Measurements from ENCODE around the gene GLRA1.

Gene GLRA1

DNA sequence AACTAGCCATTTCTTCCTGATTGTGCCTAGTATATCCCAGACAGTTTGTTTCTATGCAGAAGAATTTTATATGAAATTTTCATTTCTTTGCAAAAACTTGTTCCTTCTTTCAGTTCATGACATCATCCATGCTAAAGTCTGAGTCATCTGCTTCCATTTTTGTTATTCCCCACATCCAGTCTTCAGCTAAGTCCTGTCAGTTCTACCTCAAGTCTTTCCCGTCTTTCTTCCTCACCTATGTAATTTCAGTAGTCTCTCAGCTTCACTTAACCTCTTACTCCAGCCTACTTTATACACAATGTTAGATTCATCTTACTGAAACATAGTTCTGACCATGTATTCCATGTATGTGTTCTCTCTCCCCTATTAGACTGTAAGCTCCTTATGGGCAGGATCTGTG, 113.8 kb downstream of the GLRA1 start:
- H3K79me2 ChIP-seq (ENCODE audit: insufficient read depth, low read length) = peaks cover 4% of the 10 kb centered on the region
- no peaks in the 10 kb centered on the region for H3K27me3 ChIP-seq (ENCODE audit: insufficient read depth, low read length)
- H3K36me3 ChIP-seq (ENCODE audit: insufficient read depth, low read length) = peaks cover 99% of the 10 kb centered on the region
- H3K27ac ChIP-seq (ENCODE audit: low read depth, low read length, poor library complexity, severe bottlenecking) = no peak overlapping the region
- TF ChIP-seq EZH2 (IDR thresholded peaks at IDR 0.05; ENCODE audit: borderline replicate concordance, low read length) = no peak
- no peak for TF ChIP-seq CTCF (IDR thresholded peaks at IDR 0.05; ENCODE audit: low read length)
- no peak overlapping the region for H3K4me2 ChIP-seq (ENCODE audit: low read length)
- no peak overlapping the region for H3K4me3 ChIP-seq (ENCODE audit: low read depth, low read length, poor library complexity, severe bottlenecking)
- no peaks in the 10 kb centered on the region for H3F3A ChIP-seq (ENCODE audit: insufficient read depth, low read length)
- H2AFZ ChIP-seq (ENCODE audit: low read length) = no peak overlapping the region
- H4K20me1 ChIP-seq (ENCODE audit: insufficient read depth, low read length) = 0 out of 2 replicates have a peak, but pooled peaks cover 3% of the 10 kb centered on the region
- no peaks in the 10 kb centered on the region for H3K9me3 ChIP-seq (ENCODE audit: low read length)
- H3K9me2 ChIP-seq (ENCODE audit: low read depth, low read length) = no peaks in the 10 kb centered on the region
- no peaks in the 10 kb centered on the region for H3K4me1 ChIP-seq (ENCODE audit: insufficient read depth, low read length, severe bottlenecking)
- H3K9ac ChIP-seq (ENCODE audit: low read length) = no peak overlapping the region

GRCh38 chr5:151810449-151810848, 114.2 kb downstream of the GLRA1 start:
- Histone ChIP-seq H3K9ac (ENCODE audit: low read length) (no peak overlapping the region), H3K4me3 (ENCODE audit: low read depth, low read length, poor library complexity, severe bottlenecking) (no peak overlapping the region), H3K27me3 (ENCODE audit: insufficient read depth, low read length) (no peaks in the 10 kb centered on the region), H3K4me1 (ENCODE audit: insufficient read depth, low read length, severe bottlenecking) (no peaks in the 10 kb centered on the region), H4K20me1 (ENCODE audit: insufficient read depth, low read length) (0 out of 2 replicates have a peak, but pooled peaks cover 3% of the 10 kb centered on the region), H3K27ac (ENCODE audit: low read depth, low read length, poor library complexity, severe bottlenecking) (no peak overlapping the region), H3K79me2 (ENCODE audit: insufficient read depth, low read length) (peaks cover 4% of the 10 kb centered on the region), H3K9me2 (ENCODE audit: low read depth, low read length) (no peaks in the 10 kb centered on the region), H2AFZ (ENCODE audit: low read length) (no peak overlapping the region), H3K4me2 (ENCODE audit: low read length) (no peak overlapping the region), H3F3A (ENCODE audit: insufficient read depth, low read length) (no peaks in the 10 kb centered on the region), H3K9me3 (ENCODE audit: low read length) (no peaks in the 10 kb centered on the region), H3K36me3 (ENCODE audit: insufficient read depth, low read length) (peaks cover 100% of the 10 kb centered on the region)
- no peak for TF ChIP-seq EZH2 (IDR thresholded peaks at IDR 0.05; ENCODE audit: borderline replicate concordance, low read length)
- no peak for TF ChIP-seq CTCF (IDR thresholded peaks at IDR 0.05; ENCODE audit: low read length)

DNA sequence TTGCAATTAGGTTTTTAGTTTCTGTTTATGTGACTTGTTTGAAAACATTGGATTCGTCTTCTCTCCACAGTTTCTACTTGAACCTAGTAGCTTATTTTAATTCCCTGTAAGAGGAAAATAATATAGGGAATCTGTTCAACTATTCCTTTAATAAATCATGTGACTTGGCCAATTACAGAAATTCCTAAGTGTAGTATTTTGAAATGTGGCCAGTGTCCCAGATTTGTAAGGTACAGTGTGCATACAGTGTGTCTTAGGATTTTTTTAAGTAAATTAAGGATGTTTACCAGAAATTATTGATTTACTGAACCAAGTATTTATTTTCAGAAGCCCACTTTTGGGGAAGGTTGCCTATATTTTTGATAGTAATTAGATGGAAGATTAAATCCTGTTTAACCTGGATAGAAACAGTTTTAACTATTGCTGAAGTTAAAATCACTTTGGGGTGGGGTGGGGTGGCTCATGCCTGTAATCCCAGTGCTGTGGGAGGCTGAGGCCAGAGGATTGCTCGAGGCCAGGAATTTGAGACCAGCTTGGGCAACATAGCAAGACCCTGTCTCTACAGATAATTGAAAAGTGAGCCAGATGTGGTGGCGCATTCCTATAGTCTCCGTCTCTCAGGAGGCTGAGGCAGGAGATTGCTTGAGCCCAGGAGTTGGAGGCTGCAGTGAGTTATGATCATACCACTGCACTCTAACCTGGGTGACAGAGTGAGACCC, 116.0 kb downstream of the GLRA1 start:
- Histone ChIP-seq H3K4me3 (ENCODE audit: low read depth, low read length, poor library complexity, severe bottlenecking) (no peak overlapping the region), H3K4me1 (ENCODE audit: insufficient read depth, low read length, severe bottlenecking) (no peaks in the 10 kb centered on the region), H4K20me1 (ENCODE audit: insufficient read depth, low read length) (0 out of 2 replicates have a peak, but pooled peaks cover 3% of the 10 kb centered on the region), H3K79me2 (ENCODE audit: insufficient read depth, low read length) (peaks cover 4% of the 10 kb centered on the region), H3F3A (ENCODE audit: insufficient read depth, low read length) (no peaks in the 10 kb centered on the region), H3K36me3 (ENCODE audit: insufficient read depth, low read length) (peaks cover 100% of the 10 kb centered on the region), H3K9me2 (ENCODE audit: low read depth, low read length) (no peaks in the 10 kb centered on the region), H3K4me2 (ENCODE audit: low read length) (no peak overlapping the region), H3K27me3 (ENCODE audit: insufficient read depth, low read length) (no peaks in the 10 kb centered on the region), H2AFZ (ENCODE audit: low read length) (no peak overlapping the region), H3K9ac (ENCODE audit: low read length) (no peak overlapping the region), H3K9me3 (ENCODE audit: low read length) (no peaks in the 10 kb centered on the region), H3K27ac (ENCODE audit: low read depth, low read length, poor library complexity, severe bottlenecking) (no peak overlapping the region)
- TF ChIP-seq CTCF (IDR thresholded peaks at IDR 0.05; ENCODE audit: low read length) (no peak), EZH2 (IDR thresholded peaks at IDR 0.05; ENCODE audit: borderline replicate concordance, low read length) (no peak)
